ENCODE data around the gene MRPL52. TPM values are rescaled to one million over a fixed set of nuclear protein-coding genes. Genes with fewer than 3 reads are reported as not detected.

Gene MRPL52
- total RNA-seq, 1 donor from 2014 or later = 65.2 TPM

DNA sequence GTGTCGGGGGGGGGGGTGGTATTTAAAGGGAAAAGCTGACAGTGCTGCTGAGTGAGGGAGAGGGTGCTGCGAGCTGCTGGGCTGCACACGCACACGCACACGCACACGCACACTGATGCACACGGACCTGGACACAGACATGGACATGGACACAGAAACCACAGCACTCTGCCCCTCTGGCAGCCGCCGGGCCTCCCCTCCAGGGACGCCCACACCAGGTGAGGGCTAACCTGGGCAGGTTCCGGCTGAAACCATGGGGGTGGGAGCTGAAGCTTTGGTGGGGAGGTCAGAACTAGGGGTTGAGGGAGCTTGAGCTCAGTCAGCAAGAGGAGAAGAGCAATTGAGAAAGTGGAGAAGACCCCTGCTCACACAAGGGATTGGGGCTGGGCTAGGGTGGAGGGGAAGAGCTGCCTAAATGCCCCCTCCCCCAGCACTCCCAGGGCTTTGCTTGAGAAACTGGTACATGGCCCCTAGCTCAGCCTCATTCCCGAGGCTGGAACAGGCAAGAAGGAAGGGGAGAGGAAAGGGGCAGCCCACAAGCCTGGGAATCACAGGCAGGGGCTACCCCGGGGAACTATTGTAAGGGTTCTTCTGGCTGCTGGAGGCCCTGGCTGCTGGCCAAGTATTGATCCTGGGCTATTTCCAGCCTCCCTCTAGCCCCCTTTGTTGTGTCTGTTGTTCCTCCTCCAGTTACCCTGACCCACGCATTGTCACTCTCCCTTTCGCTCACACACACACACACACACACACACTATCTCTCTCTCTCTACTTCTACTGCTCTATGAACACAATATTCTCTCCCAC is 53.7 kb downstream of the MRPL52 start, which contains the start of gene REM2:
Gene REM2 (plus strand): TSS at position 50 of the 804 bp plus-strand sequence. CDS start 66 bp downstream, at position 116.
- no peak within 1 kb of the TSS for H3K27ac ChIP-seq
- DNase-seq = no peak

DNA sequence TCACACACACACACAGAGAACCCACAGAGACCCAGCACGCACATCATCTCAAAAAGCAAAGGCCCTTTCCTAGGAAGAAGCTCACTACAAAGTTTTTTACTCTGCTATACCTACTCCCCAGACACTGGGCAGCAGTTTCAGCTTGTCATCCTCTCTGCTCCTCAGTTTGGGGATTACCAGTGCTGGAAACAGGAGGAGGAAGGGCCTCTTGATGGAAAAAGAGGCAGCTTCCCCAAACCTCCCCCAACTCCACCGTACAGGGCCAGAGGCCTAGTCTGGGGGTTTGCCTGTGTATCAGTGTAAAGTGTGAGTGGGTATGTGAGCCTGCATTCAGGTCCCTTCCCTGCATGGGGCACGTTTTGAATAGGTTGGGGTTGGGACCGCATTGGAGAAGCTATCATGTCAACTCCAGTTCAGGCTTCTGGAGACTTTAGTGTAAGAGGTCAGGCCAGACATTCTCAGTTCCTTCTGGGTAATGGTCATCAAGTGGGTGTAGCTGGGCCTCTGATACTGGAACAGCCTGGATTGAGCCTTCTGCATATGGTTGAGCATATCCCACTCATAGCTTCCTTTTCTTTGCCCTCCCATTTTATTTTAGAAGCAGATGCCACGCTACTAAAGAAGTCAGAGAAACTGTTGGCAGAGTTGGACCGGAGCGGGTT is 54.5 kb downstream of the MRPL52 start:
- no peak for DNase-seq
- peaks cover 26% of the 10 kb centered on the region for H3K4me1 ChIP-seq
- intact Hi-C loops (cut with DNase I) = no loop called here
- no peaks in the 10 kb centered on the region for H3K9me3 ChIP-seq
- TF ChIP-seq, protein P1, sequence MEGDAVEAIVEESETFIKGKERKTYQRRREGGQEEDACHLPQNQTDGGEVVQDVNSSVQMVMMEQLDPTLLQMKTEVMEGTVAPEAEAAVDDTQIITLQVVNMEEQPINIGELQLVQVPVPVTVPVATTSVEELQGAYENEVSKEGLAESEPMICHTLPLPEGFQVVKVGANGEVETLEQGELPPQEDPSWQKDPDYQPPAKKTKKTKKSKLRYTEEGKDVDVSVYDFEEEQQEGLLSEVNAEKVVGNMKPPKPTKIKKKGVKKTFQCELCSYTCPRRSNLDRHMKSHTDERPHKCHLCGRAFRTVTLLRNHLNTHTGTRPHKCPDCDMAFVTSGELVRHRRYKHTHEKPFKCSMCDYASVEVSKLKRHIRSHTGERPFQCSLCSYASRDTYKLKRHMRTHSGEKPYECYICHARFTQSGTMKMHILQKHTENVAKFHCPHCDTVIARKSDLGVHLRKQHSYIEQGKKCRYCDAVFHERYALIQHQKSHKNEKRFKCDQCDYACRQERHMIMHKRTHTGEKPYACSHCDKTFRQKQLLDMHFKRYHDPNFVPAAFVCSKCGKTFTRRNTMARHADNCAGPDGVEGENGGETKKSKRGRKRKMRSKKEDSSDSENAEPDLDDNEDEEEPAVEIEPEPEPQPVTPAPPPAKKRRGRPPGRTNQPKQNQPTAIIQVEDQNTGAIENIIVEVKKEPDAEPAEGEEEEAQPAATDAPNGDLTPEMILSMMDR (IDR thresholded peaks at IDR 0.05) = no peak
- no peaks in the 10 kb centered on the region for H3K27me3 ChIP-seq (ENCODE audit: low read depth)
- no peak overlapping the region for H3K4me3 ChIP-seq
- no peak for ATAC-seq
- H3K36me3 ChIP-seq = peaks cover 10% of the 10 kb centered on the region
- H3K27ac ChIP-seq = no peak overlapping the region

More for the DNA sequence above, 53.7 kb downstream of the MRPL52 start, which contains the start of gene REM2:
- Histone ChIP-seq H3K27me3 (ENCODE audit: low read depth) (no peaks in the 10 kb centered on the region), H3K4me1 (peaks cover 22% of the 10 kb centered on the region), H3K9me3 (no peaks in the 10 kb centered on the region), H3K4me3 (no peak within 1 kb of the TSS), H3K36me3 (peaks cover 18% of the 10 kb centered on the region)
- intact Hi-C loops (cut with DNase I) = no loop called here
- TF ChIP-seq, protein P1 (IDR thresholded peaks at IDR 0.05) = no peak
- ATAC-seq = no peak

Other genes with a start within 250 kb of the MRPL52 start
- 162 TPM for gene DAD1, start 240.7 kb upstream of the MRPL52 start, total RNA-seq
- 28.5 TPM for gene ABHD4, start 231.6 kb upstream of the MRPL52 start, total RNA-seq
- gene OR6J1, start 185.5 kb upstream of the MRPL52 start, total RNA-seq = not detected
- gene OXA1L, start 63.2 kb upstream of the MRPL52 start, total RNA-seq = 115 TPM
- gene SLC7A7, start 14.5 kb upstream of the MRPL52 start, total RNA-seq = 157 TPM
- 124 TPM for gene MMP14, start 6.7 kb downstream of the MRPL52 start, total RNA-seq
- 134 TPM for gene LRP10, start 41.9 kb downstream of the MRPL52 start, total RNA-seq
- gene REM2, start 53.3 kb downstream of the MRPL52 start, total RNA-seq = 0.83 TPM
- 91.4 TPM for gene RBM23, start 89.3 kb downstream of the MRPL52 start, total RNA-seq
- 37.3 TPM for gene PRMT5, start 99.5 kb downstream of the MRPL52 start, total RNA-seq
- 54.5 TPM for gene HAUS4, start 127.2 kb downstream of the MRPL52 start, total RNA-seq
- 28.7 TPM for gene AJUBA, start 152.7 kb downstream of the MRPL52 start, total RNA-seq
- 9.8 TPM for gene C14orf93, start 180.3 kb downstream of the MRPL52 start, total RNA-seq
- 71.5 TPM for gene PSMB5, start 205.0 kb downstream of the MRPL52 start, total RNA-seq
- not detected for gene PSMB11, start 212.3 kb downstream of the MRPL52 start, total RNA-seq
- gene CDH24, start 227.6 kb downstream of the MRPL52 start, total RNA-seq = 5.6 TPM